ENCODE data around the gene TBC1D8B.
A peak's percentile ranks its signal among the peaks of the same experiment; 100 is the strongest.

- TF ChIP-seq EZH2 (IDR thresholded peaks at IDR 0.05): no peak
- TF ChIP-seq ZFX (IDR thresholded peaks at IDR 0.05): no peak
- TF ChIP-seq ZNF274 (IDR thresholded peaks at IDR 0.05; ENCODE audit: low read depth, low read length): no peak
- TF ChIP-seq CTCF (IDR thresholded peaks at IDR 0.05 in 2 of 3, conservative IDR thresholded peaks at IDR 0.05 in 1 of 3; ENCODE audit: borderline replicate concordance in 1 of 3, insufficient read depth in 1 of 3, low read depth in 2 of 3, low read length in 2 of 3): no peak
- peak; percentile 63 for TF ChIP-seq JUND (IDR thresholded peaks at IDR 0.05)
- TF ChIP-seq SIN3A (IDR thresholded peaks at IDR 0.05; ENCODE audit: low read depth): no peak; the same call in 1 of the 2 replicates
- TF ChIP-seq REST (IDR thresholded peaks at IDR 0.05; ENCODE audit: low read depth): no peak
These were observed 92.5 kb downstream of the TBC1D8B start for GRCh38 chrX:106894978-106895452.

All from HCT116 (cell line).